ENCODE data around the gene ZDHHC5.

The ZDHHC5 gene

GRCh38 chr11:57675176-57675941, 7.4 kb downstream of the ZDHHC5 start:
- TF ChIP-seq SCRT1 (tag by site-specific recombination; IDR thresholded peaks at IDR 0.05; ENCODE audit: borderline replicate concordance): no peak
- no peak for TF ChIP-seq ZNF670 (tag by site-specific recombination; IDR thresholded peaks at IDR 0.05; ENCODE audit: low read depth)
- no peak for TF ChIP-seq ZNF362 (tag by site-specific recombination; IDR thresholded peaks at IDR 0.05)
- TF ChIP-seq KLF9 (tag by site-specific recombination; IDR thresholded peaks at IDR 0.05; ENCODE audit: low read depth): no peak
- TF ChIP-seq ZNF555 (tag by site-specific recombination; conservative IDR thresholded peaks at IDR 0.05): no peak
- no peak for TF ChIP-seq ZNF544 (tag by site-specific recombination; IDR thresholded peaks at IDR 0.05)
- no peak for TF ChIP-seq SALL2 (tag by site-specific recombination; IDR thresholded peaks at IDR 0.05; ENCODE audit: borderline replicate concordance)
- TF ChIP-seq ZBTB17 (tag by site-specific recombination; IDR thresholded peaks at IDR 0.05): no peak
- TF ChIP-seq ZNF157 (tag by site-specific recombination; IDR thresholded peaks at IDR 0.05): no peak
- no peak for TF ChIP-seq ZNF18 (tag by site-specific recombination; IDR thresholded peaks at IDR 0.05)
- no peak for TF ChIP-seq ZNF132 (tag by site-specific recombination; IDR thresholded peaks at IDR 0.05; ENCODE audit: borderline replicate concordance)
- no peak for TF ChIP-seq GLI2 (tag by site-specific recombination; IDR thresholded peaks at IDR 0.05; ENCODE audit: borderline replicate concordance, low read depth)
- no peak for TF ChIP-seq ZNF530 (tag by site-specific recombination; IDR thresholded peaks at IDR 0.05; ENCODE audit: low read depth)
- no peak for TF ChIP-seq ZNF114 (tag by site-specific recombination; IDR thresholded peaks at IDR 0.05)
- no peak for TF ChIP-seq ZNF391 (tag by site-specific recombination; IDR thresholded peaks at IDR 0.05; ENCODE audit: borderline replicate concordance, low read depth)
- TF ChIP-seq BCL11A (tag by site-specific recombination; IDR thresholded peaks at IDR 0.05; ENCODE audit: low read depth): no peak
- no peak for TF ChIP-seq ZNF133 (tag by site-specific recombination; IDR thresholded peaks at IDR 0.05)
- no peak for TF ChIP-seq MZF1 (tag by site-specific recombination; IDR thresholded peaks at IDR 0.05; ENCODE audit: borderline replicate concordance)
- TF ChIP-seq OSR2 (tag by site-specific recombination; IDR thresholded peaks at IDR 0.05): no peak
- TF ChIP-seq SP2 (tag by site-specific recombination; IDR thresholded peaks at IDR 0.05): no peak
- CTCF ChIA-PET: interaction anchor here (0.6 to 2.2 kb wide), 2 partner anchors 32 to 125 kb away, joined by 3 to 8 read pairs; no protein-coding TSS in a partner anchor
- Histone ChIP-seq H3K4me3 (ENCODE audit: low read depth, low read length) (no peak overlapping the region), H3K9me3 (ENCODE audit: control insufficient read depth, insufficient read depth, low read depth, low read length) (no peaks in the 10 kb centered on the region), H3K4me1 (ENCODE audit: control insufficient read depth, insufficient read depth, low read length) (no peaks in the 10 kb centered on the region), H3K27ac (ENCODE audit: extremely low read depth, low read depth, low read length) (no peak overlapping the region), H3K36me3 (ENCODE audit: control insufficient read depth in 2 of 2, insufficient read depth in 1 of 2, low read length in 2 of 2) (peaks cover 5 to 74% of the 10 kb centered on the region in 2 experiments)
- POLR2A ChIA-PET: no interaction called here

- no peak overlapping the region for H3K27ac ChIP-seq (ENCODE audit: extremely low read depth, low read depth, low read length)
- H3K9me3 ChIP-seq (ENCODE audit: control insufficient read depth, insufficient read depth, low read depth, low read length): no peaks in the 10 kb centered on the region
- H3K4me1 ChIP-seq (ENCODE audit: control insufficient read depth, insufficient read depth, low read length): no peaks in the 10 kb centered on the region
- ChIA-PET POLR2A (interaction anchor here (1.2 kb wide), 1 partner anchor 10 kb away, joined by 3 read pairs; no protein-coding TSS in a partner anchor), CTCF (interaction anchor here (1.0 to 1.2 kb wide), 2 partner anchors 20 to 111 kb away, joined by 3 read pairs; no protein-coding TSS in a partner anchor)
- peaks cover 0 to 79% of the 10 kb centered on the region in 2 experiments for H3K36me3 ChIP-seq (ENCODE audit: control insufficient read depth in 2 of 2, insufficient read depth in 1 of 2, low read length in 2 of 2)
- no peak overlapping the region for H3K4me3 ChIP-seq (ENCODE audit: low read depth, low read length)
- TF ChIP-seq KLF17 (tag by site-specific recombination; IDR thresholded peaks at IDR 0.05) (no peak), ZBTB10 (tag by site-specific recombination; IDR thresholded peaks at IDR 0.05) (no peak), ZSCAN23 (tag by site-specific recombination; IDR thresholded peaks at IDR 0.05) (no peak), GLI2 (tag by site-specific recombination; IDR thresholded peaks at IDR 0.05; ENCODE audit: borderline replicate concordance, low read depth) (no peak), ZNF16 (tag by site-specific recombination; IDR thresholded peaks at IDR 0.05; ENCODE audit: low read depth) (no peak), OVOL3 (tag by site-specific recombination; IDR thresholded peaks at IDR 0.05) (no peak)
Measured at GRCh38 chr11:57679396-57679795, 11.5 kb downstream of the ZDHHC5 start.

Data from HEK293 (cell line).